LNCAP (cell line): ENCODE results near the gene RRP1.

Experiments
- TF ChIP-seq, protein P1 (sequence below): fragments of 450-650 bp; IDR thresholded peaks from 2 replicates; pipeline ENCODE4 v1.5.1; 2017; ENCODE audit warnings: mild to moderate bottlenecking

The RRP1 gene

DNA sequence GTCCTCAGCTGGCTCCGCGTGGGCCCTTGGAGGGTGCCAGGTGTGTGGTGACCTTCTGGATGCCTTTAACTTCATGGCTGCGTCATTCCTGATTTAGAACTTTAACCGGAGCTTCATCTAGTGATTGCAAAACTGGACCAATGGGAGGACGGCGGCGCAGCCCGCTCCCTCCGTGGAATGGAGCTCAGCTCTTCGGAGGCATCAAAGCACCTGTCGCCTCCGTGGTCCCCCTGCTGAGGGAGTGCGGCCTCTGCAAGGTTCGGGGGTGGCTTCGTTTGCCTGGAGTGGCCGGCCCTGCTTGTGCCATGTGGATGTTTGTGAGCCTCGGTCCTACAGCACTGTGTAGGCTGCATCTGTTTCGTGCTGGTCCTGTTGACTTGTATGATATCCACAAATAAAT is 27.5 kb upstream of the RRP1 start:
- TF ChIP-seq, protein P1, sequence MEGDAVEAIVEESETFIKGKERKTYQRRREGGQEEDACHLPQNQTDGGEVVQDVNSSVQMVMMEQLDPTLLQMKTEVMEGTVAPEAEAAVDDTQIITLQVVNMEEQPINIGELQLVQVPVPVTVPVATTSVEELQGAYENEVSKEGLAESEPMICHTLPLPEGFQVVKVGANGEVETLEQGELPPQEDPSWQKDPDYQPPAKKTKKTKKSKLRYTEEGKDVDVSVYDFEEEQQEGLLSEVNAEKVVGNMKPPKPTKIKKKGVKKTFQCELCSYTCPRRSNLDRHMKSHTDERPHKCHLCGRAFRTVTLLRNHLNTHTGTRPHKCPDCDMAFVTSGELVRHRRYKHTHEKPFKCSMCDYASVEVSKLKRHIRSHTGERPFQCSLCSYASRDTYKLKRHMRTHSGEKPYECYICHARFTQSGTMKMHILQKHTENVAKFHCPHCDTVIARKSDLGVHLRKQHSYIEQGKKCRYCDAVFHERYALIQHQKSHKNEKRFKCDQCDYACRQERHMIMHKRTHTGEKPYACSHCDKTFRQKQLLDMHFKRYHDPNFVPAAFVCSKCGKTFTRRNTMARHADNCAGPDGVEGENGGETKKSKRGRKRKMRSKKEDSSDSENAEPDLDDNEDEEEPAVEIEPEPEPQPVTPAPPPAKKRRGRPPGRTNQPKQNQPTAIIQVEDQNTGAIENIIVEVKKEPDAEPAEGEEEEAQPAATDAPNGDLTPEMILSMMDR: no peak

DNA sequence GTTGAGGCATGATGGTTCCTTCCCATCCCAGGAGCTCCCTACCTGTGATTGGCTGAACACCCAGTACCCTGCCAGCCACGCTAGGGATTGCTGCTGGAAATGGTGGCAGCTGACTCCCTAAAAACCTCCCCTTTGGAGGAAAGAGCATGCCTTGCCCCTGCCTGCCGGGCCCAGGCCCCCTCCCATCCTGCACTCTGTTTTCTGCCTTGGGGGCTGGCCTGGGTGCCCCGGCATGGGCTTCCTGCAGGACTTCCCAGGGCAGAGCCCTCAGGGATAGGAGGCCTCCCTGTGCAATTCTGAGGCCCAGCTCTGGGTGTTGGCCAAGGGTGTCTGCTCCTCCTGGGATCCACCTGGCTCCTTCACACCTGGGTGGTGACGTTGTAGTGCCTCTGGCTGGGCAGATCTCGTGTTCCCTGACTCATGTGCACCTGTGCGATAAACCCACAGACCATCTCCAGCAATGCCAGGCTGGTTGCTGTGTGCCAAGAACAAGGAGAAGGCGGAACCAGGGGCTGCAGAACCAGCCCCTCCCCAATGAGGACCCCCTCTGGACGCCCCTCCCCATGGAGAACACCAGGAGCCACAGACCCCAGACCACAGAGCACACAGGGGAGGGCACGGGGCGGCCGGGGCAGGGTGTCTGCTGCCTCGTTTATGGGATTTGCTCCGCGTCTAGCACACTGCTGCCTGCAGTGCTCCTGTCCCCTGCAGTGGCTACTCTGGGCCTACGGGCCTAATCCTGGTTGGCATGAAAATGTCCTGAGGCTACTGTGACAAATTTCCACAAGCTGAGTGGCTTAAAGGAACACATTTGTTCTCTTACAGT is 26.9 kb upstream of the RRP1 start:
- TF ChIP-seq, protein P1: no peak

DNA sequence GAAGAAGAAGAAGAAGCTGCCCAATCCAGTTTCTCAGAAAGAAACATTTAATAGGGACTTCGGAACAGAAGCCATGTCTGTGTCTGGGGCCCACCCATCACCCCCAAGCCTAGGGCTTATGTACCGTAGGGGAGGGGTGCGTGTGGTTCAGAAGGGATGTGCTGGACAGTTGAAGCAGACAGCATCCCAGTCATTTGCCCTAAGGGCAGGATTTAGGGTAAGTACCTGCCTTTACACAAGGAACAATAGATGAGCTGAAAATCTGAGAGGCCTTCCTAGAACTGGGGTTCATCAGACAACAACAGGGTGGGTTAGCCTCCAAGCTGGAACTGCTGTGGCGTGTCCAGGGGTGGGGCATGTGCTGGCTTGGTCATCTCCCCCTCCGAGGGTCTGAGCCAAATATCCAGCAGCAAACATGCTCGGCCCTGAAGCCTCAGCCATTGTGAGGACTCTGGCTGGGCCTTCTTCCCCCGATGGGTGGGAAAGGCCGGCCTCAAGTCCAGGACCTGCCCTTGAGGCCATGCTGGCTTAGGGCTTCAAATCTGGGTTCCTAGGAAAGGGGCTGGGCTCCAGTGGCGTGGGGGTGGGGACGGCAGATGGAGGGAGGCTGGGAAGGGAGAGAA is 25.4 kb upstream of the RRP1 start:
- TF ChIP-seq, protein P1: no peak

DNA sequence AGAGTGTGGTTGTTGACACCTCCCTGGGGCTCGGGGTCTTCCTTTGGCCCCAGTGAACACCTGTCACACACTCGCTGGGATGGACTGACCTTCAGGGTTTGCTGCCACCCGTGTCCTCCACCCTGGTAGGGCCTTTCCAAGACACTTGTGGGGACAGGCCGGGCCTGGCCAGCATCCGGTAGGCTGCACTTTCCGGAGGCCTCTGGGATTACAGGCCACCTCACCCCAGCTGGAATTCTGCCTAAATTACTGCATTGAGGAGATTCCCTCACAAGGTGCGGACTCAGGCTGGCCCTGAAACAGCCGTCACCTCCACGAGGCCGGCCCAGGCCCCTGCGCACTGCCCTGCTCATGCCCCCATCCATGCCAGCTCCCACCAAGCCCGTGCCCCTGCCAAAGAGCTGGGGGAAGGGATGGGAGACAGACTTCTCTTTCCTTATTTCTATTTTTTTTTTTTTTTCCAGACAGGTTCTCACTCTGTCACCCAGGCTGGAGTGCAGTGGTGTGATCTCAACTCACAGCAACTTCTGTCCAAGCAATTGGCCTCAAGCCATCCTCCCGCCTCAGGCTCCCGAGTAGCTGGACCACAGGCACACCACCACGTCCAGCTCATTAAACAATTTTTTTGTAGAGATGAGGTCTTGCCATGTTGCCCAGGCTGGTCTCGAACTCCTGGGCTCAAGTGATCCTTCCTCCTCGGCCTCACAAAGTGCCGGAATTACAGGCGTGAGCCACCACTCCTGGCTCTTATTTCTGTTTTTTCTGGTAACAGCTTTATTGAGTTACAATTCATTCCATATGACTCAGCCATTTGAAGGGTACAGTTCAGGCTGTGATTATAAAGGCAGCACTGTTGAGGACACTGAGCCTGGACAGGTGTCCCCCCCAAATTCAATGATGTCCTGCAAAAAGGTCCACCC is 24.5 kb upstream of the RRP1 start:
- TF ChIP-seq, protein P1: no peak

- TF ChIP-seq, protein P1: no peak
Observed at GRCh38 chr21:43766734-43767497, 22.5 kb upstream of the RRP1 start.

DNA sequence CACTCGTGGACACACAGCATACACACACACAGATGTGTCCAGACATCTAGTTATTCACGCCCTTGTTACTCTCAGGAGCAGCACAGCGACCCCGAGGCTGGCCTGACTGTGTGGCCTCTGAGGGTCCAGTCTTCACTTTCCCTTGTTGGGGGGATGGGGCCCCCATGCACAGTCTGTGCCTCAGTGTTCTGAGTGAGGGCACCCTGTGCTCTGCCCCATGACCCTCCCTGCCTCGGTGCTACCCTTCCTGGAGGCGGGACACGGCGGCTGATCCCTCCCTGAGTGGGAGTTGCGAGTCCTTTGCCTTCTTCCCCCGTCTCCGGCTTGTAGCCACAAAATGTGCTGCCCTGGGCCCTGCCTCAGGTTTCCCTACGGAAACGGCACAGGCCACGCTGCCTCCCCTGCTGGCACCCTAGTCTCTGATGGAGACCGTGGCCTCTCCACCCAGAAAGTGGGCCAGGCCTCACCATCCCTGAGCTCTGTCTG is 21.8 kb upstream of the RRP1 start:
- TF ChIP-seq, protein P1: no peak
